GM20000 (cell line): ENCODE data around the gene SIX4.

ENCODE experiments used
- DNase-seq: peaks from one replicate; pipeline ENCODE4 v3.0.0; 2012; ENCODE audit warnings: low spot score
- TF ChIP-seq, protein P1 (sequence below): IDR thresholded peaks from 2 replicates; pipeline ENCODE4 v1.5.1; 2012; ENCODE audit warnings: mild to moderate bottlenecking, control low read depth; ENCODE audit errors: extremely low read depth, missing control alignments

Gene SIX4

GRCh38 chr14:60695327-60695726 lies 28.8 kb downstream of the SIX4 start:
- TF ChIP-seq, protein P1, sequence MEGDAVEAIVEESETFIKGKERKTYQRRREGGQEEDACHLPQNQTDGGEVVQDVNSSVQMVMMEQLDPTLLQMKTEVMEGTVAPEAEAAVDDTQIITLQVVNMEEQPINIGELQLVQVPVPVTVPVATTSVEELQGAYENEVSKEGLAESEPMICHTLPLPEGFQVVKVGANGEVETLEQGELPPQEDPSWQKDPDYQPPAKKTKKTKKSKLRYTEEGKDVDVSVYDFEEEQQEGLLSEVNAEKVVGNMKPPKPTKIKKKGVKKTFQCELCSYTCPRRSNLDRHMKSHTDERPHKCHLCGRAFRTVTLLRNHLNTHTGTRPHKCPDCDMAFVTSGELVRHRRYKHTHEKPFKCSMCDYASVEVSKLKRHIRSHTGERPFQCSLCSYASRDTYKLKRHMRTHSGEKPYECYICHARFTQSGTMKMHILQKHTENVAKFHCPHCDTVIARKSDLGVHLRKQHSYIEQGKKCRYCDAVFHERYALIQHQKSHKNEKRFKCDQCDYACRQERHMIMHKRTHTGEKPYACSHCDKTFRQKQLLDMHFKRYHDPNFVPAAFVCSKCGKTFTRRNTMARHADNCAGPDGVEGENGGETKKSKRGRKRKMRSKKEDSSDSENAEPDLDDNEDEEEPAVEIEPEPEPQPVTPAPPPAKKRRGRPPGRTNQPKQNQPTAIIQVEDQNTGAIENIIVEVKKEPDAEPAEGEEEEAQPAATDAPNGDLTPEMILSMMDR: no peak
- no peak for DNase-seq

DNA sequence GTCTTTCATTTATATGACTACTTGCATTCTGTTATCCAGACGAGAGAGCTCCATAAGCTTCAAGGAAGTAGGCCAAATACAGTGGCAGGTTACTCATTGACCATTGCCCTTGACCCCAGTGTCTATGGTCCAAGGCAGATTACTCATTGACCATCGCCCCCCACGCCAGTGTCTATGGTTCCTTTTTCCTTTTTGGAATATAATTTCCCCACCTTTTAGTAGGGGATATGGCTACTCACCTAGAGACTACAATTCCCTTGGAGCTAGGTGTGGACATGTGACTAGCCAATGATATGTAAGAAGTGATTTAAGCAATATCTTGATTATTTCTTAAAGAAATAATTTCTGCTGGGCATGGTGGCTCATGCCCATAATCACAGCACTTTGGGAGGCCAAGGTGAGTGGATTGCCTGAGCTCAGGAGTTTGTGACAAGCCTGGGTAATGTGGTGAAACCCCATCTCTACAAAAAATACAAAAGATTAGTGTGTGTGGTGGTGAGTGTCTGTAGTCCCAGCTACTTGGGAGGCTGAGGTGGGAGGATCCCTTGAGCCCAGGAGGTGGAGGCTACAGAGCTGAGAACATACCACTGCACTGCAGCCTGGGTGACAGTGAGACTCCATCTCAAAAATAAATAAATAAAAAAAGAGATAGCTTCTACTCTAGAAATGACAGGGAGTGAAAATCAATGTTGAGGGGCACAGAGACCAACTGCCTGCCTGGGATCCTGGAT lies 32.6 kb downstream of the SIX4 start:
- DNase-seq: no peak
- TF ChIP-seq, protein P1: no peak

DNA sequence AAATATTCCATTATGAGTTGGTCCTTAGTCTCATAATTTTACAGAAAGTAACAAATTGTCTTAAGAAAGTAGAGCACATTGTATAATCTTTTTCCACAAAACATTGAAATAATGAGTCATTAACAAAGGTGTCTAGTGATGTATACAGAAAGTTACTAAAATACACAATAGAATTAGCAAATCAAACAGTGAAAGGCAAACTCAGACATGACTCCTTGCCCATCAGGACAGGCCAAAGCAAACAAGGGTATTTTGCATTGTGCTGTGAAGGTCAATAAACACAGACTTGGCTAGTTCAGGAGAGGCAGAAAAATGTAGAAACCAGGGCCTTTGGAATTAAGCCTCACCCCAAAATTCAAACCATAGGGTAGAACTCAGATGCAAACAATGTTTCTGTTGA lies 37.3 kb downstream of the SIX4 start:
- TF ChIP-seq, protein P1: no peak

DNA sequence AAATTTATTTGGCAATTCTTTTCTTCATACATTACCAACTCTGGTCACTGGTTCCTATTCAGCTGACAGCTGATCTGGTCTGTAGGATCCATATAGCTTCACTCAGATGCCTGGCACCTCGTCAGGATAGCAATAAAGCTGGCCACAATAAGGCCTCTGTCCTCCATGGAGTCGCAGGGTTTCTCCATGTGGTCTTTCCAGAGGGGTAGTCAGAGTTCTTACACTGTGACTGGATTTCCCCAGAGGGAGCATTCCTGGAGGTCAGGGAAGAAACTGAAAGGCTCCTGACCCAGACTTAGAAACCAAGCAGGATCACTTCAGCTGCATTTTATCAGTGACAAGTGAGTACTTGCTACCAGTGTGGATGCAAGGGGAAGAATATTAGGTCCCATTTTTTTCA lies 39.9 kb downstream of the SIX4 start:
- TF ChIP-seq, protein P1: no peak
- DNase-seq: no peak

More for the DNA sequence above, 37.3 kb downstream of the SIX4 start:
- no peak for DNase-seq

DNA sequence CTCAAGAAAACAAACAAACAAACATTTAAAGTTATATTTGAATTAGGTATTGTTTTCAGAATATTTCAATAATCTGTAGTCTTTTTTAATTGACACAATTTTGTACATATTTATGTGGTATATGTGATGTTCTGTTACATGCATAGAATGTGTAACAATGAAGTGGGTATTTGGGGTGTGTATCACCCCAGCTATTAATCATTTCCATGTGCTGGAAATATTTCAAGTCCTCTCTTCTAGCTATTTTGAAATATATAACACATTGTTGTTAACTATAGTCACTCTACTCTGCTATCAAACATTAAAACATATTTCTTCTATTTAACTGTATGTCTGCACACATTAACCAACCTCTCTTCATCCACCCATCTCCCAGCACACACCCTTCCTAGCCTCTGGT lies 42.9 kb downstream of the SIX4 start:
- TF ChIP-seq, protein P1: no peak
- no peak for DNase-seq

DNA sequence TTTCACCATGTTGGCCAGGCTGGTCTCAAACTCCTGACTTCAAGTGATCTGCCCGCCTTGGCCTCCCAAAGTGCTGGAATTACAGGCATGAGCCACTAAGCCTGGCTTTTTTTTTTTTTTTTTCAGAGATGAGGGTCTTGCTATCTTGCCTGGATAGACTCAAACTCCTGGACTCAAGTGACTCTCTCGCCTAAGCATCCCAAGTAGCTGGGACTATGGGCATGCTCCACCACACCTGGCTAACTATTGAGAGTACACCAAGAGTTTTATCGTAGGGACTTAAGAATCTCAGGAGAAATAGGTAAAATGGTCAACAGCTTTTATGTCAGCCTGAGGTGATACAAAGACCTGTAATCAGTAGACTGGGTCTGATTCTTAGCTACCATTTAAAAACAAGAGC lies 43.6 kb downstream of the SIX4 start:
- no peak for DNase-seq
- TF ChIP-seq, protein P1: no peak

DNA sequence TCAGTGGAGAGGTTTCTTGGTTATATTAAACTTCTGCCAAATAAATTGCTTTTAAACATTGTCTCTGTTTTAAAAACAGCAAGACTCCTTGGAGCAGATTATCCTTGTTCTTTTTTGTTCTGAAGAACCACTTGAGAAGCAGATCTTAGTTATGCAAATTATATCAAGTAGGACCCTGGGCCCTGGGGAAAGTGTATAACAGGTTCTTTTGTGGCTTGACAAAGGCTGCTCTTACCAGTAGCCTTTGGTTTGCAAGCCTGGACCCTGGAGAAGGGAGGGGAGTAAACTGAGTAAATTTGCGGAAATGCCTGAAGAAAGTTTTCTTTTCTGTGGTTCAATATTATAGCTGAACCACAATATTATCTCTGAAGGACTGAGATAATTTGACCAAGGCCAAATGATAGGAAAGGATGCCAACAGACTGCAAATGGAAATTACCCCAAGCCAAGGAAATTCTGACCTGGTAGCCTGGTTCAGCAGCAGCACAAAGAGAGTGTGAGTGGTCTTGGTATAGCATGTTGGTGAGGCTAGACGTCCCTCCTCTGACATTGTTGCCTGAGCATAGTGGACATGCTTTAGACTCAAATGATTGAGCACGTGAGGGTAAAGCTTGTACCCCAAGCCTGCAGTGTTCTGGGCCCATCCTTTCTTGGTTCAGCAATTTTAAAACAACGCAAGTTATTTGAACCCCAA lies 44.4 kb downstream of the SIX4 start:
- no peak for DNase-seq
- TF ChIP-seq, protein P1: no peak
